RWPE1 (cell line): ENCODE results near the gene AP4B1.

ENCODE experiments used
- CTCF ChIA-PET: fragments of 350-600 bp; sonication (Branson Sonifier 250); formaldehyde crosslinking; extraction: SDS; loops from one replicate; lab custom pipeline; 2021; lab: Yijun Ruan, JAX
- POLR2A ChIA-PET: fragments of 400-600 bp; formaldehyde crosslinking; extraction: SDS; loops from one replicate; lab custom pipeline; 2020; ENCODE audit warnings: antibody characterized with exemption; ENCODE audit not compliant: low non-redundant PET; lab: Yijun Ruan, JAX
- DNase-seq: peaks from one replicate; pipeline ENCODE4 v3.0.0; 2012; ENCODE audit warnings: low spot score
- H3K27ac ChIP-seq: fragments of 450-650 bp; 2 replicates; pipeline ENCODE4 v1.5.1; 2017
- TF ChIP-seq, protein P1 (sequence below): fragments of 450-650 bp; conservative IDR thresholded peaks from 2 replicates; pipeline ENCODE4 v1.5.1; 2017; ENCODE audit warnings: low read depth, mild to moderate bottlenecking

AP4B1 gene

DNA sequence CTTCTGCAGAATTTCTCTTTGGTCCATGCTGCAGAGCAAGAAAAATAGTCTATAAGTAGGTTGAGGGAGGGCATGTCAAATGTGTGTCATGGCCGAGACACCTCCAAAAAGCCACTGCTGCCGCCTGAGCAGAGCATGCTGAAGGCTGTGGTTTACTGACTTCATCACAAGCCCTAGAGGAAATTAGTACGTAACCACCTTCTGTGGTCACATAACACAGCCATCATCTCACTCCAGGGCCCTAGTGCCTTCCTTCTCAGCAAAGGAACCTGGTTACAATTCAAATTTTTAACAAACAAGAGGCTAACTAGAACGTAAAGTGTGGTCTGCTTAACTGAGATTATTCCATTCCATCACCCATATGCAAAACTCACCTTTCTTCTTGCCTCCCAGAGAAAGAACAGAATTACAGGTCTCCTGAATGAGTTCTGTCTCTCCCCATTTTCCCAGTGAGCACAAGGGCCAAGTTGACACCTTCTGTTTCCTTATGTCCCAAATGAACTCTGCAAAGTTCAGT, 32.9 kb downstream of the AP4B1 start, which contains the start of gene PTPN22:
PTPN22 (minus strand) TSS at position 116 of the 517 bp plus-strand sequence.
- TF ChIP-seq, protein P1, sequence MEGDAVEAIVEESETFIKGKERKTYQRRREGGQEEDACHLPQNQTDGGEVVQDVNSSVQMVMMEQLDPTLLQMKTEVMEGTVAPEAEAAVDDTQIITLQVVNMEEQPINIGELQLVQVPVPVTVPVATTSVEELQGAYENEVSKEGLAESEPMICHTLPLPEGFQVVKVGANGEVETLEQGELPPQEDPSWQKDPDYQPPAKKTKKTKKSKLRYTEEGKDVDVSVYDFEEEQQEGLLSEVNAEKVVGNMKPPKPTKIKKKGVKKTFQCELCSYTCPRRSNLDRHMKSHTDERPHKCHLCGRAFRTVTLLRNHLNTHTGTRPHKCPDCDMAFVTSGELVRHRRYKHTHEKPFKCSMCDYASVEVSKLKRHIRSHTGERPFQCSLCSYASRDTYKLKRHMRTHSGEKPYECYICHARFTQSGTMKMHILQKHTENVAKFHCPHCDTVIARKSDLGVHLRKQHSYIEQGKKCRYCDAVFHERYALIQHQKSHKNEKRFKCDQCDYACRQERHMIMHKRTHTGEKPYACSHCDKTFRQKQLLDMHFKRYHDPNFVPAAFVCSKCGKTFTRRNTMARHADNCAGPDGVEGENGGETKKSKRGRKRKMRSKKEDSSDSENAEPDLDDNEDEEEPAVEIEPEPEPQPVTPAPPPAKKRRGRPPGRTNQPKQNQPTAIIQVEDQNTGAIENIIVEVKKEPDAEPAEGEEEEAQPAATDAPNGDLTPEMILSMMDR, result no peak
- H3K27ac ChIP-seq, result no peak within 1 kb of the TSS
- POLR2A ChIA-PET, result no interaction called here
- DNase-seq, result no peak
- CTCF ChIA-PET, result no interaction called here

DNA sequence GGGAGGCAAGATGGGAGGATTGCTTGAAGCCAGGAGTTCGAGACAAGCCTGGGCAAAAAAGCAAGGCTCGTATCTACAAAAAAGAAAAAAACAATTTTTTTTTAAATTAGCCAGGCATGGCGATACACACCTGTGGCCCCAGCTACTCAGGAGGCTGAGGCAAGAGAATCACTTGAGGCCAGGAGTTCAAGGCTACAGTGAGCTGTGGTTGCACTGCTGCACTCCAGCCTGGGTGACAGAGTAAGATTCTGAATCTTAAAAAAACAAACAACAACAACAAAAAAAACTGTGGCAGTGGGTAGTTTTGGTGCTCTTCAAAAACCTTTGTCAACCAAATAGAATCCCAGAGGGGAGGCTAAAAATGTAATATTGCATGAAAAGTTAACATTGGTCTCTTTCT, 33.8 kb downstream of the AP4B1 start:
- ChIA-PET POLR2A (no interaction called here), CTCF (no interaction called here)
- TF ChIP-seq, protein P1, result no peak
- no peak overlapping the region for H3K27ac ChIP-seq
- no peak for DNase-seq

DNA sequence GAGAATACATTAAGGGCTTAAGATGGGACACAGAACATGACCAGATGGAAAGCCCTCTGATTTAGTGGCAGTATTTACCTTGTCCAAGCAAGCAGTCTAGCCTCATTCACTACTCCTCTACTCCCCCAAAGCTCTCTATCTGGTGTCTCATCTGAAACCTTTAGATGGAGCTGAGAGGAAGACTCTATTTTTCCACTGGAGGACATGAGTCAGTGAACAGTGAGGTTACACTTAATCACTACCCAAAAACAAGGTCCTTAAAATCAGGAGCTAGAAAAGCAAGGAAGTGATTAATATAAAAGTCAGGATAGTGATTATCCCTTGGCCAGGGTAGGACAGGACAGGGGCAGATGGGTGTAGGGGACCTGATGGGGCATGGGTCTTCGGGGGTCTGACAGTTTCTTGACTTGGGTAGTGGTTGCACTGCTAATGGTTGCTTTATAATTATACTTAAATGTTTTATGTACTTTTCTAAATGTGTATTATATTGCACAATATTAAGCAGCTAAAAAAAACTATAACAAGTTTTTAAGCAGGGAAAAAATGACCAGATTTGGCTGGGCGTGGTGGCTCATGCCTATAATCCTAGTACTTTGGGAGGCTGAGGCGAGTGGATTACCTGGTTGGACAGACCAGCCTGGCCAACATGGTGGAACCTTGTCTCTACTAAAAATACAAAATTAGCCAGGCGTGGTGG, 36.1 kb downstream of the AP4B1 start:
- TF ChIP-seq, protein P1, result no peak
- DNase-seq, result peak; percentile 12
- H3K27ac ChIP-seq, result no peak overlapping the region
- CTCF ChIA-PET, result interaction anchor here (0.6 kb wide), 1 partner anchor 1105 kb away, joined by 3 read pairs; no protein-coding TSS in a partner anchor
- POLR2A ChIA-PET, result interaction anchor here (0.7 kb wide), 1 partner anchor 16 kb away, joined by 3 read pairs; no protein-coding TSS in a partner anchor

DNA sequence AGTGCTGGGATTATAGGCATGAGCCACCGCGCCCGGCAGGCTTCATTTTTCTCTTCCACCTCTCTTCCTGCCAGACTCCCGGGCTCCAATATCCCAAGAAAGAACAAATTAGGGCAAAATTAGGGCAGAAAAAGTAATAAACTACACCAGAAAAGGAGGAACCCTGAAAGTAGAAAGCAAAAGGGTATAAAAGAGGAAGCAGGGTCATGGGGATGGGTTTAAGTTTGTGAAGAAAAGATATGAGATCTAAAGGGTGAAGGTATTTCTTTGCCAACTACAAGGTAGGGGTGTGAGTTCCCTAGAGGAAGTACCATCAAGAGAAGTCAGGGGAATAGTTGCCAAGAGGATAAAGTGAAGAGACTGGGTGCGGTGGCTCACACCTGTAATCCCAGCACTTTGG, 43.0 kb downstream of the AP4B1 start:
- ChIA-PET POLR2A (no interaction called here), CTCF (no interaction called here)
- TF ChIP-seq, protein P1, result no peak
- no peak for DNase-seq
- H3K27ac ChIP-seq, result peak overlapping the region; percentile 44; the same call in 1 of the 2 replicates

DNA sequence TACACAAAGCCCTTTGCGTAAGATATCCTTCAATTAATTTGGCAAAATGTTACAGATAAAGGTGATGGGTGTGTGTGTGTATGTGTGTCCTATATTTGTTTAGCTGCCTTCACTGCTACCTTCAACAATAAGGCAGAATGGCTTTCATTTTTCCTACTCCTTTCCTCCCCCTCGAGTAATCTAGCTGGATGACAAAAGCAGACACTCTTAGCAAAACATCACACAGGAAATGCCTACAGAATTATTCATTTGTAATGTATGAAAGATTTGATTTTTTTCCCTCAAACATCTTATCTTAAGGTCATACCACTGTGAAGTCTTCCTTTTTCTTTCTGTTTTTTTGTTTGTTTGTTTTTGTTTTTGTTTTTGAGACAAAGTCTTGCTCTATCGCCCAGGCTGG, 43.7 kb downstream of the AP4B1 start:
- ChIA-PET POLR2A (no interaction called here), CTCF (interaction anchor here (0.6 kb wide), 1 partner anchor 510 kb away, joined by 3 read pairs; no protein-coding TSS in a partner anchor)
- peak; percentile 17 for DNase-seq
- H3K27ac ChIP-seq, result peak overlapping the region; percentile 44; the same call in 1 of the 2 replicates
- TF ChIP-seq, protein P1, result no peak

DNA sequence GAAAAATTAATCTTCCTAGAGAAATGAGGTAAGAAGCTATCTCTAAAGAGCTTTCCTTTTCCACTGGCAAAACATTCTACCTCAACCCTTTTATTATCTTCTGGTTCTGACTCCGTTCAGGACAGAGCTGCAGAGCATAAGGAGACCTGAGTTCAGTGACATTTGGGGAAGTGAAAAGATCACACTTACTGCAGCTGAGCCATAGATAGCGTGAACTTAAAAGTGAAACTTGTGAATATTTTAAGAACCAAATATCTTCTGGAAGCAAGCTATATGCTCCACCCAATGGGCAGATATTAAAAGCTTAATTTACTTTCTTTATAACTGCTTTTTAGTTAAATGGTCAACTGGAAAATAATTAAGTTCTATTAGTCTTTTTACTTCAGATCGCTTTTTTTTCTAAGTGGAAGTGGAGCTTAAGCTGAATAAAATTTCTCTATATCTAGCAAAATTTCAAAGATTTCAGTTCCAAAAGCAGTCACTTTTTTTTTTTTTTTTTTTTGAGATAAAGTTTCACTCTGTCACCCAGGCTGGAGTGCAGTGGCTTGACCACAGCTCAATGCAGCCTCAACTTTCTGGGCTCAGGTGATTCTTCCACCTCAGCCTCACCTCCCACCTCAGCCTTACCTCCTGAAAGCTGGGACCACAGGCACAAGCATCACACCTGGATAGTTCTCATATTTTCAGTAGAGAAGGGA, 45.0 kb downstream of the AP4B1 start:
- ChIA-PET CTCF (interaction anchor here (0.6 kb wide), 1 partner anchor 1628 kb away, joined by 4 read pairs; no protein-coding TSS in a partner anchor), POLR2A (no interaction called here)
- TF ChIP-seq, protein P1, result no peak
- H3K27ac ChIP-seq, result no peak overlapping the region
- DNase-seq, result no peak
